CD14-positive monocyte (primary cell): ENCODE results near the gene SOD3. TPM values are rescaled to one million over a fixed set of nuclear protein-coding genes. Genes with fewer than 3 reads are reported as not detected.

Experiments used
- DNase-seq, 3 donors: peaks; one replicate each; pipeline ENCODE4 v3.0.0-alpha.2; 2011 to 2022
- H2AFZ ChIP-seq: 2 replicates; pipeline ENCODE4 v1.6.0; 2012; ENCODE audit warnings: mild to moderate bottlenecking, low read depth, low read length, inconsistent platforms; ENCODE audit not compliant: insufficient read depth, poor library complexity, severe bottlenecking
- H3K27ac ChIP-seq, 2 donors: 1 replicate in 1 of 2; 2 replicates in 1 of 2; pipeline ENCODE4 v1.5.1; 2012 to 2013; ENCODE audit warnings: low read length in 2 of 2, control low read depth in 1 of 2, inconsistent platforms in 1 of 2, low read depth in 1 of 2, mild to moderate bottlenecking in 1 of 2
- H3K27me3 ChIP-seq, 2 donors: one replicate each; pipeline versions ENCODE4 v1.6.0 to v1.6.1; 2011 to 2013; ENCODE audit warnings: low read length in 2 of 2; ENCODE audit not compliant: control insufficient read depth in 2 of 2, insufficient read depth in 2 of 2
- H3K36me3 ChIP-seq, 2 donors: replicated peaks in 1 of 2; 1 replicate in 1 of 2; 2 replicates in 1 of 2; pipeline versions ENCODE4 v1.5.1 to v1.6.1; 2012 to 2013; ENCODE audit warnings: low read length in 2 of 2, control low read depth in 1 of 2, inconsistent platforms in 1 of 2, mild to moderate bottlenecking in 1 of 2; ENCODE audit not compliant: insufficient read depth in 2 of 2, control insufficient read depth in 1 of 2
- H3K4me1 ChIP-seq, 2 donors: 1 replicate in 1 of 2; 2 replicates in 1 of 2; pipeline versions ENCODE4 v1.5.1 to v1.6.1; 2012 to 2013; ENCODE audit warnings: low read length in 2 of 2, control low read depth in 1 of 2, inconsistent platforms in 1 of 2, mild to moderate bottlenecking in 1 of 2, moderate library complexity in 1 of 2; ENCODE audit not compliant: insufficient read depth in 2 of 2, control insufficient read depth in 1 of 2
- H3K4me2 ChIP-seq: replicated peaks from 2 replicates; pipeline ENCODE3; 2012; ENCODE audit warnings: low read length, moderate library complexity, mild to moderate bottlenecking; ENCODE audit not compliant: poor library complexity, severe bottlenecking; ENCODE audit errors: extremely low read depth
- H3K4me3 ChIP-seq, 3 experiments: fragments of 200-600 bp in 1 of 3; sonication (generic) in 1 of 3; replicated peaks in 1 of 3; 1 replicate in 2 of 3; 2 replicates in 1 of 3; pipeline ENCODE4 v1.5.1; 2011 to 2013; ENCODE audit warnings: low read length in 3 of 3, mild to moderate bottlenecking in 3 of 3, control low read depth in 2 of 3, low read depth in 2 of 3, inconsistent platforms in 1 of 3, moderate library complexity in 1 of 3
- H3K79me2 ChIP-seq: 2 replicates; pipeline ENCODE4 v1.6.0; 2012; ENCODE audit warnings: mild to moderate bottlenecking, control low read depth, inconsistent platforms, low read length, moderate library complexity; ENCODE audit not compliant: insufficient read depth
- H3K9ac ChIP-seq: 2 replicates; pipeline ENCODE4 v1.6.0; 2017; ENCODE audit warnings: low read length, mild to moderate bottlenecking; ENCODE audit not compliant: insufficient read depth, poor library complexity, severe bottlenecking
- H3K9me3 ChIP-seq, 2 donors: replicated peaks in 1 of 2; 1 replicate in 1 of 2; 2 replicates in 1 of 2; pipeline versions ENCODE4 v1.5.1 to v1.6.1; 2012 to 2013; ENCODE audit warnings: low read length in 2 of 2, control low read depth in 1 of 2; ENCODE audit not compliant: control insufficient read depth in 1 of 2, insufficient read depth in 1 of 2
- H4K20me1 ChIP-seq: 2 replicates; pipeline ENCODE4 v1.6.0; 2012; ENCODE audit warnings: mild to moderate bottlenecking, low read length, control low read depth, moderate library complexity; ENCODE audit not compliant: insufficient read depth
- H3K27ac Mint-ChIP-seq, 7 donors: one replicate each; pipeline ENCODE4 v1.8.0; 2020; ENCODE audit warnings: mild to moderate bottlenecking in 7 of 7, mixed read lengths in 7 of 7, moderate library complexity in 6 of 7, inconsistent platforms in 2 of 7
- H3K27me3 Mint-ChIP-seq, 3 donors: one replicate each; pipeline ENCODE4 v1.8.0; 2021 to 2022; ENCODE audit warnings: low read depth in 3 of 3, mild to moderate bottlenecking in 3 of 3, mixed read lengths in 3 of 3, moderate library complexity in 3 of 3, inconsistent platforms in 1 of 3
- H3K36me3 Mint-ChIP-seq, 2 donors: one replicate each; pipeline ENCODE4 v1.8.0; 2020; ENCODE audit warnings: mixed read lengths in 2 of 2, inconsistent platforms in 1 of 2, mild to moderate bottlenecking in 1 of 2
- H3K4me1 Mint-ChIP-seq: one replicate; pipeline ENCODE4 v1.8.0; 2020; ENCODE audit warnings: mild to moderate bottlenecking, mixed read lengths
- H3K4me3 Mint-ChIP-seq, 2 donors: one replicate each; pipeline ENCODE4 v1.8.0; 2020; ENCODE audit warnings: mild to moderate bottlenecking in 2 of 2, mixed read lengths in 2 of 2, moderate library complexity in 1 of 2
- H3K9me3 Mint-ChIP-seq, 7 donors: one replicate each; pipeline ENCODE4 v1.8.0; 2020 to 2022; ENCODE audit warnings: mixed read lengths in 7 of 7, mild to moderate bottlenecking in 6 of 7, moderate library complexity in 6 of 7, inconsistent platforms in 2 of 7
- WGBS: methylation state at CpG from one replicate; pipeline ENCODE4 v1.1.5; 2013; ENCODE audit warnings: missing lambda C conversion rate; ENCODE audit not compliant: insufficient coverage; 5-methylcytosine and 5-hydroxymethylcytosine counted together
- intact Hi-C, 2 donors: fragments of 100-400 bp; cut with micrococcal nuclease; formaldehyde crosslinking; loops; one replicate each; pipeline versions ENCODE4 v1.15.0 to v1.15.1; 2023
- polyA plus RNA-seq, 3 donors: library from polyadenylated mRNA; depleted of rRNA in 1 of 3; unstranded in 2 of 3; stranded (reverse) in 1 of 3; fragments of 300-500 nt in 2 of 3; fragments of >200 nt in 1 of 3; fragmentation: Illumina TruSeq in 2 of 3; gene quantifications; 1 replicate in 2 of 3; 2 replicates in 1 of 3; pipeline ENCODE4 v1.2.3, GENCODE V29; 2012 to 2021
- TF ChIP-seq, protein P1 (sequence below): fragments of 200-600 bp; IDR thresholded peaks from one replicate; pipeline ENCODE4 v1.8.0; 2022; ENCODE audit warnings: antibody characterized with exemption, mild to moderate bottlenecking

The SOD3 gene
- polyA plus RNA-seq, 3 donors = not detected

- peaks cover 0 to 1% (median 0%) of the 10 kb centered on the region in 3 donors for H3K27me3 Mint-ChIP-seq
- peaks cover 0 to 2% (median 0%) of the 10 kb centered on the region in 7 donors for H3K9me3 Mint-ChIP-seq
- Histone ChIP-seq H3K79me2 (no peaks in the 10 kb centered on the region), H3K27me3 (no peaks in the 10 kb centered on the region), H3K4me1 (no peaks in the 10 kb centered on the region), H3K36me3 (peaks cover 11 to 44% of the 10 kb centered on the region in 2 donors), H3K9me3 (no peaks in the 10 kb centered on the region), H3K4me2 (no peak overlapping the region), H3K4me3 (no peak overlapping the region), H4K20me1 (peaks cover 3% of the 10 kb centered on the region), H3K9ac (no peak overlapping the region), H2AFZ (no peak overlapping the region), H3K27ac (no peak overlapping the region)
- TF ChIP-seq, protein P1, sequence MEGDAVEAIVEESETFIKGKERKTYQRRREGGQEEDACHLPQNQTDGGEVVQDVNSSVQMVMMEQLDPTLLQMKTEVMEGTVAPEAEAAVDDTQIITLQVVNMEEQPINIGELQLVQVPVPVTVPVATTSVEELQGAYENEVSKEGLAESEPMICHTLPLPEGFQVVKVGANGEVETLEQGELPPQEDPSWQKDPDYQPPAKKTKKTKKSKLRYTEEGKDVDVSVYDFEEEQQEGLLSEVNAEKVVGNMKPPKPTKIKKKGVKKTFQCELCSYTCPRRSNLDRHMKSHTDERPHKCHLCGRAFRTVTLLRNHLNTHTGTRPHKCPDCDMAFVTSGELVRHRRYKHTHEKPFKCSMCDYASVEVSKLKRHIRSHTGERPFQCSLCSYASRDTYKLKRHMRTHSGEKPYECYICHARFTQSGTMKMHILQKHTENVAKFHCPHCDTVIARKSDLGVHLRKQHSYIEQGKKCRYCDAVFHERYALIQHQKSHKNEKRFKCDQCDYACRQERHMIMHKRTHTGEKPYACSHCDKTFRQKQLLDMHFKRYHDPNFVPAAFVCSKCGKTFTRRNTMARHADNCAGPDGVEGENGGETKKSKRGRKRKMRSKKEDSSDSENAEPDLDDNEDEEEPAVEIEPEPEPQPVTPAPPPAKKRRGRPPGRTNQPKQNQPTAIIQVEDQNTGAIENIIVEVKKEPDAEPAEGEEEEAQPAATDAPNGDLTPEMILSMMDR = no peak
- intact Hi-C loops = no loop called here
- H3K4me1 Mint-ChIP-seq = peaks cover 2% of the 10 kb centered on the region
- no peak for DNase-seq
- no peak overlapping the region for H3K27ac Mint-ChIP-seq
- peaks cover 51 to 58% of the 10 kb centered on the region in 2 donors for H3K36me3 Mint-ChIP-seq
- H3K4me3 Mint-ChIP-seq = no peak overlapping the region
- 91% methylated on average over 4 of the region's 5 CpGs for WGBS
Observed at GRCh38 chr4:24846716-24847115, 51.3 kb downstream of the SOD3 start.

GRCh38 chr4:24849351-24849750, 54.0 kb downstream of the SOD3 start:
- no peak overlapping the region for H3K4me3 ChIP-seq
- Mint-ChIP-seq H3K9me3 (no peaks in the 10 kb centered on the region), H3K4me1 (peaks cover 17% of the 10 kb centered on the region), H3K27ac (no peak overlapping the region), H3K4me3 (no peak overlapping the region), H3K36me3 (peaks cover 52 to 63% of the 10 kb centered on the region in 2 donors), H3K27me3 (peaks cover 0 to 1% (median 0%) of the 10 kb centered on the region in 3 donors)
- intact Hi-C loops = no loop called here
- TF ChIP-seq, protein P1 = no peak
- H4K20me1 ChIP-seq = peaks cover 3% of the 10 kb centered on the region
- H3K9ac ChIP-seq = no peak overlapping the region
- H3K36me3 ChIP-seq = peaks cover 8 to 46% of the 10 kb centered on the region in 2 donors
- H3K9me3 ChIP-seq = no peaks in the 10 kb centered on the region
- no peak overlapping the region for H3K4me2 ChIP-seq
- H3K4me1 ChIP-seq = peaks cover 0 to 5% of the 10 kb centered on the region in 2 donors
- H3K27ac ChIP-seq = no peak overlapping the region
- no peak overlapping the region for H2AFZ ChIP-seq
- 100% methylated on average over 2 of the region's 4 CpGs for WGBS
- no peak for DNase-seq
- H3K79me2 ChIP-seq = no peaks in the 10 kb centered on the region
- H3K27me3 ChIP-seq = no peaks in the 10 kb centered on the region
